PC-3 (cell line): ENCODE measurements around the gene DHX57. TPM values are rescaled to one million over a fixed set of nuclear protein-coding genes. Genes with fewer than 3 reads are reported as not detected.
"Not testable (repeated sequence)": the region's sequence is repeated elsewhere in the genome, so short reads cannot be mapped to it uniquely, and the experiment has no call there.

Experiments
- ATAC-seq: fragments of 200-7000 bp; cut with Tn5 transposase; 2 replicates; pipeline ENCODE4 v1.9.1; 2020; ENCODE audit warnings: mild to moderate bottlenecking, moderate library complexity
- BruUV-seq: library from RNA; stranded (reverse); fragments of 400-500 nt; replicated peaks from 2 replicates; lab custom pipeline; 2021; lab: Mats Ljungman, UMichigan
- CTCF ChIA-PET: fragments of 300-600 bp; sonication (Branson Sonifier 250); formaldehyde crosslinking; loops from one replicate; lab custom pipeline; 2022; ENCODE audit warnings: antibody characterized with exemption; lab: Charles Lee
- POLR2A ChIA-PET: fragments of 300-600 bp; sonication (Branson Sonifier 250); formaldehyde crosslinking; loops from one replicate; lab custom pipeline; 2022; ENCODE audit warnings: antibody characterized with exemption; ENCODE audit not compliant: unreplicated experiment; lab: Charles Lee
- DNase-seq: peaks from one replicate; pipeline ENCODE4 v3.0.0-alpha.2; 2015
- H2AFZ ChIP-seq: fragments of 300-600 bp; sonication (generic); 2 replicates; pipeline ENCODE4 v1.6.0; 2016; ENCODE audit warnings: antibody characterized with exemption, low read length
- H3F3A ChIP-seq: fragments of 300-600 bp; sonication (generic); one replicate; pipeline ENCODE4 v1.6.0; 2017; ENCODE audit warnings: antibody characterized with exemption, low read length, control low read depth, mild to moderate bottlenecking; ENCODE audit not compliant: unreplicated experiment
- H3K27ac ChIP-seq: fragments of 300-600 bp; sonication (generic); 2 replicates; pipeline ENCODE4 v1.5.1; 2016; ENCODE audit warnings: mild to moderate bottlenecking, low read length
- H3K27me3 ChIP-seq: fragments of 300-600 bp; sonication (generic); 2 replicates; pipeline ENCODE4 v1.6.1; 2016; ENCODE audit warnings: low read length, mixed read lengths
- H3K36me3 ChIP-seq: fragments of 300-600 bp; sonication (generic); 2 replicates; pipeline ENCODE4 v1.6.1; 2016; ENCODE audit warnings: low read depth, mixed run types, low read length, mixed read lengths
- H3K4me1 ChIP-seq: fragments of 300-600 bp; sonication (generic); 2 replicates; pipeline ENCODE4 v1.5.1; 2016; ENCODE audit warnings: low read length; ENCODE audit not compliant: insufficient read depth
- H3K4me2 ChIP-seq: fragments of 300-600 bp; sonication (generic); 2 replicates; pipeline ENCODE4 v1.6.0; 2016; ENCODE audit warnings: low read length
- H3K4me3 ChIP-seq: fragments of 300-600 bp; sonication (generic); 2 replicates; pipeline ENCODE4 v1.5.1; 2016; ENCODE audit warnings: mild to moderate bottlenecking, low read length, mixed read lengths
- H3K79me2 ChIP-seq: fragments of 300-600 bp; sonication (generic); 2 replicates; pipeline ENCODE4 v1.6.1; 2017; ENCODE audit warnings: low read length, mixed read lengths
- H3K9ac ChIP-seq: fragments of 300-600 bp; sonication (generic); 2 replicates; pipeline ENCODE4 v1.6.0; 2016; ENCODE audit warnings: mild to moderate bottlenecking, low read length
- H3K9me2 ChIP-seq: fragments of 300-600 bp; sonication (generic); replicated peaks from 2 replicates; pipeline ENCODE4 v1.6.1; 2016; ENCODE audit warnings: mixed run types, low read length, mixed read lengths
- H3K9me3 ChIP-seq: fragments of 300-600 bp; sonication (generic); 2 replicates; pipeline ENCODE4 v1.6.1; 2016; ENCODE audit warnings: low read length, mixed read lengths
- H4K20me1 ChIP-seq: fragments of 300-600 bp; sonication (generic); 2 replicates; pipeline ENCODE4 v1.6.1; 2016; ENCODE audit warnings: low read length, mixed read lengths
- CTCF ChIP-seq: fragments of 300-600 bp; sonication (generic); conservative IDR thresholded peaks from 2 replicates; pipeline ENCODE4 v1.5.1; 2017; ENCODE audit warnings: antibody characterized with exemption, low read depth, mild to moderate bottlenecking, low read length
- EZH2 ChIP-seq: fragments of 300-600 bp; sonication (generic); IDR thresholded peaks from one replicate; pipeline ENCODE4 v1.6.1; 2017; ENCODE audit warnings: antibody characterized with exemption, mild to moderate bottlenecking, low read length; ENCODE audit not compliant: unreplicated experiment
- EZH2phosphoT487 ChIP-seq: fragments of 300-600 bp; sonication (generic); IDR thresholded peaks from 2 replicates; pipeline ENCODE4 v1.6.1; 2018; ENCODE audit warnings: mild to moderate bottlenecking, antibody characterized with exemption, low read length, borderline replicate concordance
- intact Hi-C: fragments of 100-400 bp; cut with micrococcal nuclease; formaldehyde crosslinking; loops from 2 replicates; pipeline ENCODE4 v1.9.0; 2023
- total RNA-seq: library from RNA; depleted of rRNA; stranded (reverse); fragments of >200 nt; gene quantifications from 2 replicates; pipeline ENCODE4 v1.2.3, GENCODE V29; 2014

Gene DHX57
- total RNA-seq, 1 experiment from 2014 or later = 17.5 TPM

- no TSS peak for BruUV-seq
- ChIA-PET POLR2A (interaction anchor here (0.5 to 1.0 kb wide), 4 partner anchors 11 to 283 kb away, joined by 4 to 9 read pairs (median 4); no protein-coding TSS in a partner anchor), CTCF (no interaction called here)
- no peak for ATAC-seq
- no peaks in the 10 kb centered on the region for H3K79me2 ChIP-seq
- no peak overlapping the region for H3K4me3 ChIP-seq
- no peaks in the 10 kb centered on the region for H3K27me3 ChIP-seq
- H3K4me2 ChIP-seq = no peak overlapping the region
- DNase-seq = no peak
- 0 out of 2 replicates have a peak overlapping the region, but pooled peaks have one; percentile 45 for H3K27ac ChIP-seq
- no peak for TF ChIP-seq CTCF
- no peak for TF ChIP-seq EZH2phosphoT487
- no peaks in the 10 kb centered on the region for H3K9me3 ChIP-seq
- peaks cover 8% of the 10 kb centered on the region; the same call in 1 of the 2 replicates for H3K4me1 ChIP-seq
- no peak overlapping the region for H3K9ac ChIP-seq
- H3K9me2 ChIP-seq = no peaks in the 10 kb centered on the region
- peaks cover 12% of the 10 kb centered on the region; the same call in 1 of the 2 replicates for H3K36me3 ChIP-seq
- H2AFZ ChIP-seq = no peak overlapping the region
- intact Hi-C loops = no loop called here
- H3F3A ChIP-seq = no peaks in the 10 kb centered on the region
- H4K20me1 ChIP-seq = no peaks in the 10 kb centered on the region
Observed at GRCh38 chr2:38828460-38828859, 47.3 kb downstream of the DHX57 start.

- POLR2A ChIA-PET = interaction anchor here (0.5 to 1.0 kb wide), 4 partner anchors 12 to 282 kb away, joined by 4 to 9 read pairs (median 4); no protein-coding TSS in a partner anchor
- H3K9me2 ChIP-seq, H4K20me1 ChIP-seq, H3K9me3 ChIP-seq, H3K4me1 ChIP-seq, CTCF ChIA-PET, H2AFZ ChIP-seq, H3K9ac ChIP-seq, H3F3A ChIP-seq, H3K79me2 ChIP-seq, BruUV-seq, H3K27me3 ChIP-seq, H3K4me3 ChIP-seq, intact Hi-C loops: not testable (repeated sequence)
- ATAC-seq (peak; percentile 84), DNase-seq (peak; percentile 59)
- 0 out of 2 replicates have a peak overlapping the region, but pooled peaks have one; percentile 7 for H3K4me2 ChIP-seq
- H3K36me3 ChIP-seq = peaks cover 12% of the 10 kb centered on the region; the same call in 1 of the 2 replicates
- peak overlapping the region; percentile 45 for H3K27ac ChIP-seq
Observed at GRCh38 chr2:38827539-38828145, 48.1 kb downstream of the DHX57 start.

GRCh38 chr2:38825956-38826355, 49.8 kb downstream of the DHX57 start:
- ChIA-PET CTCF (no interaction called here), POLR2A (no interaction called here)
- no peaks in the 10 kb centered on the region for H3F3A ChIP-seq
- no peaks in the 10 kb centered on the region for H3K79me2 ChIP-seq
- DNase-seq (no peak), ATAC-seq (no peak)
- no peaks in the 10 kb centered on the region for H3K9me2 ChIP-seq
- no peak overlapping the region for H3K27ac ChIP-seq
- BruUV-seq = no TSS peak
- H3K9me3 ChIP-seq = no peaks in the 10 kb centered on the region
- H3K4me2 ChIP-seq = no peak overlapping the region
- no peak overlapping the region for H3K4me3 ChIP-seq
- peaks cover 12% of the 10 kb centered on the region; the same call in 1 of the 2 replicates for H3K36me3 ChIP-seq
- H3K9ac ChIP-seq = no peak overlapping the region
- TF ChIP-seq CTCF (no peak; the same call in 1 of the 2 replicates), EZH2 (no peak), EZH2phosphoT487 (no peak)
- no peak overlapping the region for H2AFZ ChIP-seq
- H4K20me1 ChIP-seq = no peaks in the 10 kb centered on the region
- H3K4me1 ChIP-seq = peaks cover 8% of the 10 kb centered on the region; the same call in 1 of the 2 replicates
- intact Hi-C loops = no loop called here
- H3K27me3 ChIP-seq = no peaks in the 10 kb centered on the region
